HepG2 (cell line): ENCODE measurements around the gene FYB1. TPM values are rescaled to one million over a fixed set of nuclear protein-coding genes. Genes with fewer than 3 reads are reported as not detected.

Experiments
- ATAC-seq: fragments of 200-7000 bp; cut with Tn5 transposase; 3 replicates; pipeline ENCODE4 v1.9.1; 2020; ENCODE audit warnings: mild to moderate bottlenecking, moderate library complexity
- BruUV-seq: library from RNA; stranded (reverse); fragments of 400-500 nt; replicated peaks from 2 replicates; lab custom pipeline; 2021; lab: Mats Ljungman, UMichigan
- CTCF ChIA-PET: fragments of 300-600 bp; formaldehyde crosslinking; extraction: SDS; loops from one replicate; lab custom pipeline; 2021; ENCODE audit warnings: low total read pairs, inconsistent platforms, low intra/inter-chr PET ratio; lab: Yijun Ruan, JAX
- POLR2A ChIA-PET: fragments of 350-600 bp; sonication (Branson Sonifier 250); formaldehyde crosslinking; loops from one replicate; lab custom pipeline; 2020; ENCODE audit warnings: antibody characterized with exemption, inconsistent platforms; lab: Yijun Ruan, JAX
- DNase-seq: peaks from one replicate; pipeline ENCODE4 v3.0.0-alpha.2; 2015; ENCODE audit warnings: low spot score
- FAIRE-seq: peaks from 3 replicates; lab custom pipeline; 2011; peaks lifted over from hg19 to GRCh38; lab: Jason Lieb, UNC
- H2AFZ ChIP-seq: one replicate; pipeline ENCODE4 v1.6.1; 2011; ENCODE audit warnings: low read length, inconsistent platforms
- H3K27ac ChIP-seq: fragments of 300-600 bp; 3 replicates; pipeline ENCODE4 v1.8.0; 2011; ENCODE audit warnings: mixed run types, mild to moderate bottlenecking, mixed read lengths, low read length, inconsistent platforms; ENCODE audit not compliant: insufficient read depth; ENCODE audit errors: extremely low read length
- H3K27me3 ChIP-seq, 2 experiments: fragments of 200-600 bp in 1 of 2; 2 replicates in 1 of 2; 3 replicates in 1 of 2; pipeline versions ENCODE4 v1.6.0 to v1.8.0; 2011; ENCODE audit warnings: low read length in 2 of 2, mild to moderate bottlenecking in 2 of 2, moderate library complexity in 2 of 2, inconsistent platforms in 1 of 2; ENCODE audit not compliant: insufficient read depth in 2 of 2, control insufficient read depth in 1 of 2
- H3K36me3 ChIP-seq, 2 experiments: fragments of 200-600 bp in 1 of 2; replicated peaks in 1 of 2; 2 replicates in 1 of 2; 3 replicates in 1 of 2; pipeline versions ENCODE4 v1.5.1 to v1.8.0; 2011; ENCODE audit warnings: low read length in 2 of 2, inconsistent platforms in 1 of 2; ENCODE audit not compliant: insufficient read depth in 2 of 2, control insufficient read depth in 1 of 2
- H3K4me1 ChIP-seq: 2 replicates; pipeline ENCODE4 v1.5.1; 2012; ENCODE audit warnings: low read length, inconsistent platforms; ENCODE audit not compliant: insufficient read depth
- H3K4me2 ChIP-seq: 2 replicates; pipeline ENCODE4 v1.6.0; 2011; ENCODE audit warnings: low read depth, low read length, inconsistent platforms
- H3K4me3 ChIP-seq, 3 experiments: fragments of 200-600 bp in 1 of 3; sonication (generic), shearing (Covaris generic) in 1 of 3; replicated peaks in 1 of 3; 2 replicates each; pipeline ENCODE4 v1.5.1; 2011 to 2016; ENCODE audit warnings: low read length in 3 of 3, inconsistent platforms in 2 of 3, low read depth in 2 of 3, mild to moderate bottlenecking in 2 of 3, control low read depth in 1 of 3, mixed read lengths in 1 of 3; ENCODE audit not compliant: insufficient read depth in 1 of 3
- H3K79me2 ChIP-seq: one replicate; pipeline ENCODE4 v1.6.1; 2011; ENCODE audit warnings: low read length, inconsistent platforms; ENCODE audit not compliant: insufficient read depth
- H3K9ac ChIP-seq: 2 replicates; pipeline ENCODE4 v1.6.0; 2011; ENCODE audit warnings: mild to moderate bottlenecking, low read depth, low read length, inconsistent platforms; ENCODE audit not compliant: insufficient read depth
- H3K9me3 ChIP-seq: 2 replicates; pipeline ENCODE4 v1.5.1; 2012; ENCODE audit warnings: mild to moderate bottlenecking, low read length
- H4K20me1 ChIP-seq: 2 replicates; pipeline ENCODE4 v1.6.0; 2011; ENCODE audit warnings: inconsistent platforms, mild to moderate bottlenecking, low read length, moderate library complexity; ENCODE audit not compliant: insufficient read depth
- HMG20B ChIP-seq: conservative IDR thresholded peaks from 2 replicates; pipeline ENCODE4 v1.6.1; 2016; ENCODE audit warnings: missing genetic modification reagents, missing compliant biosample characterization
- MAFF ChIP-seq: IDR thresholded peaks from 2 replicates; pipeline ENCODE4 v1.6.1; 2011; ENCODE audit warnings: low read depth, low read length, improper control_type of control experiment
- MAFK ChIP-seq, 2 experiments: IDR thresholded peaks in 1 of 2; conservative IDR thresholded peaks in 1 of 2; 2 replicates each; pipeline ENCODE4 v1.6.1; 2011; ENCODE audit warnings: improper control_type of control experiment in 2 of 2, low read length in 2 of 2
- RAD51 ChIP-seq: fragments of 450-650 bp; IDR thresholded peaks from 2 replicates; pipeline ENCODE4 v1.6.1; 2016; ENCODE audit warnings: borderline replicate concordance
- SRSF1 ChIP-seq: fragments of 200-400 bp; formaldehyde crosslinking; optimal IDR thresholded peaks from 2 replicates; pipeline ENCODE3; 2017; ENCODE audit warnings: mild to moderate bottlenecking, low read depth, low read length, moderate library complexity
- TBL1XR1 ChIP-seq: fragments of 150-350 bp; IDR thresholded peaks from 2 replicates; pipeline ENCODE4 v1.6.1; 2014; ENCODE audit warnings: borderline replicate concordance, low read length; ENCODE audit not compliant: partially characterized antibody
- ZNF232 ChIP-seq: sonication (generic); formaldehyde crosslinking; IDR thresholded peaks from 2 replicates; pipeline ENCODE4 v1.4.0; 2020; ENCODE audit warnings: missing genetic modification reagents, borderline replicate concordance
- ZNF549 ChIP-seq: sonication (generic); formaldehyde crosslinking; IDR thresholded peaks from 2 replicates; pipeline ENCODE4 v1.5.0; 2020; ENCODE audit warnings: missing genetic modification reagents
- ZNF790 ChIP-seq: sonication (generic); formaldehyde crosslinking; IDR thresholded peaks from 2 replicates; pipeline ENCODE4 v1.8.0; 2022; ENCODE audit warnings: missing genetic modification reagents, mild to moderate bottlenecking, borderline replicate concordance
- ZNF83 ChIP-seq: sonication (generic); formaldehyde crosslinking; IDR thresholded peaks from 2 replicates; pipeline ENCODE4 v1.4.0; 2020; ENCODE audit warnings: missing genetic modification reagents, mild to moderate bottlenecking, borderline replicate concordance
- WGBS: methylation state at CpG from one replicate; pipeline ENCODE4 v1.1.6; 2017; ENCODE audit warnings: low lambda C conversion rate; 5-methylcytosine and 5-hydroxymethylcytosine counted together
- in situ Hi-C: cut with HindIII; loops from 2 replicates; pipeline ENCODE4 v1.10.0; 2017; ENCODE audit warnings: low pct_unique_long_range_greater_than_20kb; ENCODE audit not compliant: extremely low pct_ligation_motif_present
- intact Hi-C: fragments of 100-400 bp; cut with micrococcal nuclease; formaldehyde crosslinking; loops from one replicate; pipeline ENCODE4 v1.10.0; 2022; ENCODE audit not compliant: unreplicated experiment
- polyA plus RNA-seq, 8 experiments: library from polyadenylated mRNA; depleted of rRNA in 3 of 8; stranded (reverse) in 7 of 8; unstranded in 1 of 8; fragments of >200 nt; fragmentation: Illumina TruSeq in 4 of 8; extraction: Trizol in 4 of 8; gene quantifications; 2 replicates each; pipeline versions ENCODE4 v1.2.1 to v1.2.3, GENCODE V29; 2011 to 2016; ENCODE audit warnings: low read depth in 4 of 8, missing spikeins in 1 of 8, mixed read lengths in 1 of 8; ENCODE audit not compliant: insufficient read depth in 1 of 8
- total RNA-seq, 5 experiments: library from RNA; depleted of rRNA; stranded (reverse); fragments of >200 nt; fragmentation: Illumina TruSeq; extraction: Trizol; gene quantifications; 2 replicates each; pipeline ENCODE4 v1.2.3, GENCODE V29; 2016; ENCODE audit warnings: low read depth in 1 of 5
- TF ChIP-seq, protein P1 (sequence below): sonication (generic); formaldehyde crosslinking; IDR thresholded peaks from 2 replicates; pipeline ENCODE4 v1.9.0; 2022; ENCODE audit warnings: low read depth, missing genetic modification reagents
- TF ChIP-seq, protein P2 (sequence below): sonication (generic); formaldehyde crosslinking; IDR thresholded peaks from 2 replicates; pipeline ENCODE4 v1.8.0; 2022; ENCODE audit warnings: mild to moderate bottlenecking, missing genetic modification reagents, moderate library complexity

Gene FYB1
- total and polyA plus RNA-seq, 2 of the 13 experiments (the other 11 are each of a cell fraction or from before 2014, with no cell fraction given) = 0.03 TPM; not detected in 1

DNA sequence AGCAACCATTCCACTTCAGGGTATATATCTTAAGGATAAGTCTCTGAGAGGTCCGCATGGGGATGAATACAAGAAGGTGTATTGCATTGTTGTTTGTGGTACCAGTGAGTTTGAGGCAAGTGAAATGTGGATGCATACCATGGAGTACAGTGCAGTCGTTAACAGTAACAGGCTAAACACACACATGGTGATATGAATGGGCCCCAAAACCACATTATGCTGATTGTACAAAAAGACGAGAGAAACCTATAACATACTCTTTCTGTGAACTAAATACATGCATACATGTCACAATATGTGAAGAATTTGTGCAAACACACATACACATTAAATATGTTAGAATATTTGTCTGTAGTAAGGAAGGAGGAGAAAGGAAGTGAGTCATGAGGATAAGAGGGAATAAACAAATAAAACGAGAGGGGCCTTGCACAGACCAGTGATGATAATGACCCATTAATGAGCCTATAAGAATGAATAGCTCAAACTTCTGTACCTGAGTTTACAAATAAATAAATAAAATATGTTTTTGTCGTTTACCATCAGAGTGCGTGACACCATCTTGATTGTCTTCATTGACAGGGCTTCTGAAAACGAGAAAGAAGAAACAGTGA, 78.7 kb downstream of the FYB1 start:
- no peaks in the 10 kb centered on the region for H3K9me3 ChIP-seq
- no TSS peak for BruUV-seq
- no peak overlapping the region for H3K27ac ChIP-seq
- H3K4me3 ChIP-seq = no peak overlapping the region
- in situ Hi-C loops = no loop called here
- DNase-seq = no peak
- TF ChIP-seq, protein P1, sequence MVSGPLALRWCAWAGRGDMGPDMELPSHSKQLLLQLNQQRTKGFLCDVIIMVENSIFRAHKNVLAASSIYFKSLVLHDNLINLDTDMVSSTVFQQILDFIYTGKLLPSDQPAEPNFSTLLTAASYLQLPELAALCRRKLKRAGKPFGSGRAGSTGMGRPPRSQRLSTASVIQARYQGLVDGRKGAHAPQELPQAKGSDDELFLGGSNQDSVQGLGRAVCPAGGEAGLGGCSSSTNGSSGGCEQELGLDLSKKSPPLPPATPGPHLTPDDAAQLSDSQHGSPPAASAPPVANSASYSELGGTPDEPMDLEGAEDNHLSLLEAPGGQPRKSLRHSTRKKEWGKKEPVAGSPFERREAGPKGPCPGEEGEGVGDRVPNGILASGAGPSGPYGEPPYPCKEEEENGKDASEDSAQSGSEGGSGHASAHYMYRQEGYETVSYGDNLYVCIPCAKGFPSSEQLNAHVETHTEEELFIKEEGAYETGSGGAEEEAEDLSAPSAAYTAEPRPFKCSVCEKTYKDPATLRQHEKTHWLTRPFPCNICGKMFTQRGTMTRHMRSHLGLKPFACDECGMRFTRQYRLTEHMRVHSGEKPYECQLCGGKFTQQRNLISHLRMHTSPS (CRISPR knock-in tag) = no peak
- peak; percentile 68 to 79 for TF ChIP-seq MAFK (conservative IDR thresholded peaks at IDR 0.05 in 1 of 2, IDR thresholded peaks at IDR 0.05 in 1 of 2; ENCODE audit: low read length in 2 of 2)
- peak; percentile 59 for TF ChIP-seq MAFF
- no peaks in the 10 kb centered on the region for H3K79me2 ChIP-seq
- no peak for ATAC-seq
- H3K36me3 ChIP-seq = no peaks in the 10 kb centered on the region
- intact Hi-C loops = loop anchor here (10.0 kb wide), 1 partner anchor 234 kb away; no protein-coding TSS in a partner anchor
- FAIRE-seq = no peak
- POLR2A ChIA-PET = no interaction called here
- no peak overlapping the region for H3K4me2 ChIP-seq
- no peaks in the 10 kb centered on the region for H3K4me1 ChIP-seq
- H3K9ac ChIP-seq = no peak overlapping the region
- 30% methylated on average over 7 of the region's 7 CpGs for WGBS
- H4K20me1 ChIP-seq = no peaks in the 10 kb centered on the region
- CTCF ChIA-PET = no interaction called here
- H2AFZ ChIP-seq = no peak overlapping the region
- no peaks in the 10 kb centered on the region; a peak in 1 of 5 replicates for H3K27me3 ChIP-seq

DNA sequence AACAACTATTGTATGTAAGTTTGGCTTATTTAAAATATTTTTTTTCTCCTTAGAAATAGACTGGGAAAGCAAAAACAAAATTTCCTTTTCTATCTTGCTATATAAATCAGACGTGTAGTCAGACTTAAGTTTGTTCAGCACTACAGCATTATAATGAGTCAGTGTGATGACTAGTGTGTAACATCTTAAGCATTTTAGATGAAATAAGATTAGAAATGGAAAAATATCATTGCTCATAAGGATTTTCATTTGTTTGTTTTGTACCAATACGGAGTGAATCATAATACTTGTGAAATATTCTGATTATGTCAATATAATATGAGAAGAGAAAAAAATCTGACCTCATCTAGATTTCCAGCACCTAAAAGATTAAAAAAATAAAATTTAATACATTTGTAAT, 80.5 kb downstream of the FYB1 start:
- WGBS = 28% methylated on average over 2 of the region's 2 CpGs
- Histone ChIP-seq H3K4me2 (no peak overlapping the region), H3K4me1 (no peaks in the 10 kb centered on the region), H3K9ac (no peak overlapping the region), H3K79me2 (no peaks in the 10 kb centered on the region), H3K36me3 (no peaks in the 10 kb centered on the region), H3K27ac (no peak overlapping the region), H3K4me3 (no peak overlapping the region), H4K20me1 (no peaks in the 10 kb centered on the region), H3K9me3 (no peaks in the 10 kb centered on the region), H3K27me3 (no peaks in the 10 kb centered on the region; a peak in 1 of 5 replicates), H2AFZ (no peak overlapping the region)
- POLR2A ChIA-PET = no interaction called here
- FAIRE-seq (no peak), ATAC-seq (no peak), DNase-seq (no peak)
- no TSS peak for BruUV-seq
- CTCF ChIA-PET = interaction anchor here (1.6 kb wide), 1 partner anchor 145 kb away, joined by 5 read pairs; no protein-coding TSS in a partner anchor
- intact Hi-C loops = no loop called here
- in situ Hi-C loops = no loop called here
- TF ChIP-seq HMG20B = no peak
- no peak for TF ChIP-seq RAD51
- no peak for TF ChIP-seq ZNF232 (CRISPR knock-in tag)
- no peak for TF ChIP-seq ZNF83 (CRISPR knock-in tag)
- TF ChIP-seq, protein P2, sequence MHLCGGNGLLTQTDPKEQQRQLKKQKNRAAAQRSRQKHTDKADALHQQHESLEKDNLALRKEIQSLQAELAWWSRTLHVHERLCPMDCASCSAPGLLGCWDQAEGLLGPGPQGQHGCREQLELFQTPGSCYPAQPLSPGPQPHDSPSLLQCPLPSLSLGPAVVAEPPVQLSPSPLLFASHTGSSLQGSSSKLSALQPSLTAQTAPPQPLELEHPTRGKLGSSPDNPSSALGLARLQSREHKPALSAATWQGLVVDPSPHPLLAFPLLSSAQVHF (CRISPR knock-in tag) = no peak
- TF ChIP-seq ZNF790 = no peak
- no peak for TF ChIP-seq ZNF549 (CRISPR knock-in tag)
- no peak for TF ChIP-seq SRSF1
- TF ChIP-seq TBL1XR1 = no peak
